Superior temporal gyrus (tissue), 1 donor: ENCODE measurements around the gene PTGES.

ENCODE experiments used
- DNase-seq: peaks from one replicate; pipeline ENCODE4 v3.0.0-alpha.2; 2016; ENCODE audit errors: extremely low spot score

PTGES gene

GRCh38 chr9:129692534-129692933, 60.3 kb downstream of the PTGES start:
- no peak for DNase-seq
